H9 (cell line): Measurements from ENCODE around the gene LPP. TPM values are rescaled to one million over a fixed set of nuclear protein-coding genes. Genes with fewer than 3 reads are reported as not detected.
A peak's percentile ranks its signal among the peaks of the same experiment; 100 is the strongest.

Source experiments
- DNase-seq: peaks from one replicate; pipeline ENCODE4 v3.0.0-alpha.2; 2017
- H2AFZ ChIP-seq: one replicate; pipeline ENCODE4 v1.6.1; 2013; ENCODE audit warnings: mild to moderate bottlenecking, low read length, control low read depth, moderate library complexity
- H2AK5ac ChIP-seq: 2 replicates; pipeline ENCODE4 v1.6.1; 2013; ENCODE audit warnings: low read length, control low read depth, mixed read lengths; ENCODE audit not compliant: insufficient read length
- H2BK120ac ChIP-seq: one replicate; pipeline ENCODE4 v1.6.1; 2013; ENCODE audit warnings: low read depth, mild to moderate bottlenecking, low read length, control low read depth, inconsistent platforms; ENCODE audit not compliant: poor library complexity, severe bottlenecking
- H2BK12ac ChIP-seq: 2 replicates; pipeline ENCODE4 v1.6.1; 2013; ENCODE audit warnings: low read length, control low read depth, mixed read lengths, low read depth; ENCODE audit not compliant: insufficient read length
- H2BK15ac ChIP-seq: 2 replicates; pipeline ENCODE4 v1.6.1; 2013; ENCODE audit warnings: low read depth, low read length, control low read depth
- H2BK20ac ChIP-seq: one replicate; pipeline ENCODE4 v1.6.1; 2013; ENCODE audit warnings: low read depth, mild to moderate bottlenecking, low read length, control low read depth, inconsistent platforms; ENCODE audit not compliant: poor library complexity, severe bottlenecking
- H2BK5ac ChIP-seq: 2 replicates; pipeline ENCODE4 v1.6.1; 2013; ENCODE audit warnings: low read length, control low read depth, mixed read lengths; ENCODE audit not compliant: insufficient read length
- H3K14ac ChIP-seq: 2 replicates; pipeline ENCODE4 v1.6.1; 2013; ENCODE audit warnings: low read length, control low read depth; ENCODE audit not compliant: insufficient read depth
- H3K18ac ChIP-seq: 2 replicates; pipeline ENCODE4 v1.6.1; 2013; ENCODE audit warnings: low read depth, mild to moderate bottlenecking, mixed read lengths, low read length, control low read depth; ENCODE audit not compliant: insufficient read length
- H3K23ac ChIP-seq: 2 replicates; pipeline ENCODE4 v1.6.1; 2013; ENCODE audit warnings: low read length, control low read depth, mixed read lengths, low read depth; ENCODE audit not compliant: insufficient read length
- H3K23me2 ChIP-seq: 2 replicates; pipeline ENCODE4 v1.6.1; 2013; ENCODE audit warnings: low read depth, mild to moderate bottlenecking, mixed read lengths, low read length, control low read depth; ENCODE audit not compliant: insufficient read length, poor library complexity, severe bottlenecking
- H3K27ac ChIP-seq: 2 replicates; pipeline ENCODE4 v1.5.1; 2013; ENCODE audit warnings: low read length, control low read depth, mixed read lengths, low read depth; ENCODE audit not compliant: insufficient read length
- H3K27me3 ChIP-seq: 2 replicates; pipeline ENCODE4 v1.6.1; 2013; ENCODE audit warnings: low read length, control low read depth, inconsistent platforms; ENCODE audit not compliant: insufficient read depth
- H3K4ac ChIP-seq: 2 replicates; pipeline ENCODE4 v1.6.1; 2013; ENCODE audit warnings: low read depth, mild to moderate bottlenecking, control low read depth, inconsistent platforms, low read length, moderate library complexity
- H3K4me1 ChIP-seq: 2 replicates; pipeline ENCODE4 v1.6.1; 2013; ENCODE audit warnings: low read length, control low read depth, inconsistent platforms; ENCODE audit not compliant: insufficient read depth
- H3K4me2 ChIP-seq: 2 replicates; pipeline ENCODE4 v1.6.1; 2013; ENCODE audit warnings: low read length, control low read depth, mixed read lengths; ENCODE audit not compliant: insufficient read length, insufficient read depth
- H3K56ac ChIP-seq: 2 replicates; pipeline ENCODE4 v1.6.1; 2013; ENCODE audit warnings: low read depth, mild to moderate bottlenecking, mixed read lengths, low read length, control low read depth; ENCODE audit not compliant: insufficient read length
- H3K79me1 ChIP-seq: 2 replicates; pipeline ENCODE4 v1.6.1; 2013; ENCODE audit warnings: low read depth, mild to moderate bottlenecking, moderate library complexity, low read length, control low read depth, inconsistent platforms; ENCODE audit not compliant: insufficient read depth, poor library complexity, severe bottlenecking
- H3K79me2 ChIP-seq: 2 replicates; pipeline ENCODE4 v1.6.1; 2013; ENCODE audit warnings: low read length, control low read depth, inconsistent platforms; ENCODE audit not compliant: insufficient read depth
- H3K9ac ChIP-seq: 2 replicates; pipeline ENCODE4 v1.6.1; 2013; ENCODE audit warnings: low read length, control low read depth, mixed read lengths; ENCODE audit not compliant: insufficient read length; ENCODE audit errors: extremely low read depth
- H3K9me3 ChIP-seq: one replicate; pipeline ENCODE4 v1.6.1; 2013; ENCODE audit warnings: low read depth, low read length, inconsistent platforms; ENCODE audit not compliant: control insufficient read depth
- H3T11ph ChIP-seq: one replicate; pipeline ENCODE4 v1.6.1; 2013; ENCODE audit warnings: mild to moderate bottlenecking, low read length, control low read depth, inconsistent platforms
- H4K20me1 ChIP-seq: one replicate; pipeline ENCODE4 v1.6.1; 2013; ENCODE audit not compliant: control insufficient read depth, insufficient read length, insufficient read depth
- H4K5ac ChIP-seq: 2 replicates; pipeline ENCODE4 v1.6.1; 2013; ENCODE audit warnings: low read depth, mild to moderate bottlenecking, mixed read lengths, low read length, control low read depth; ENCODE audit not compliant: insufficient read length
- H4K8ac ChIP-seq: replicated peaks from 2 replicates; pipeline ENCODE4 v1.6.1; 2013; ENCODE audit warnings: low read length, control low read depth, mixed read lengths, low read depth; ENCODE audit not compliant: insufficient read length
- H4K91ac ChIP-seq: 2 replicates; pipeline ENCODE4 v1.6.1; 2013; ENCODE audit warnings: low read depth, mild to moderate bottlenecking, moderate library complexity, mixed read lengths, low read length, control low read depth; ENCODE audit not compliant: insufficient read length
- H3K27ac Mint-ChIP-seq, 3 experiments: 2 replicates in 2 of 3; 3 replicates in 1 of 3; pipeline ENCODE4 v1.8.0; 2020 to 2021; ENCODE audit warnings: mixed read lengths in 3 of 3, mild to moderate bottlenecking in 1 of 3, moderate library complexity in 1 of 3
- H3K27me3 Mint-ChIP-seq: 2 replicates; pipeline ENCODE4 v1.8.0; 2021; ENCODE audit warnings: low read depth, mild to moderate bottlenecking, moderate library complexity, mixed read lengths
- H3K36me3 Mint-ChIP-seq, 3 experiments: 2 replicates in 2 of 3; 3 replicates in 1 of 3; pipeline ENCODE4 v1.8.0; 2020 to 2021; ENCODE audit warnings: low read depth in 3 of 3, mixed read lengths in 3 of 3; ENCODE audit not compliant: insufficient read depth in 1 of 3
- H3K4me1 Mint-ChIP-seq, 2 experiments: 2 replicates each; pipeline ENCODE4 v1.8.0; 2020; ENCODE audit warnings: mixed read lengths in 2 of 2
- H3K4me3 Mint-ChIP-seq, 2 experiments: 2 replicates in 1 of 2; 3 replicates in 1 of 2; pipeline ENCODE4 v1.8.0; 2020 to 2021; ENCODE audit warnings: mild to moderate bottlenecking in 2 of 2, mixed read lengths in 2 of 2, moderate library complexity in 1 of 2
- H3K9me3 Mint-ChIP-seq, 2 experiments: 2 replicates in 1 of 2; 3 replicates in 1 of 2; pipeline ENCODE4 v1.8.0; 2020; ENCODE audit warnings: mild to moderate bottlenecking in 2 of 2, mixed read lengths in 2 of 2, moderate library complexity in 1 of 2
- WGBS: extraction: QIAGEN DNeasy Blood & Tissue Kit; methylation state at CpG from one replicate; pipeline ENCODE4 v1.1.7; 2013; ENCODE audit warnings: missing lambda C conversion rate, low lambda C conversion rate, mixed read lengths; ENCODE audit not compliant: insufficient read length; ENCODE audit errors: extremely low coverage; 5-methylcytosine and 5-hydroxymethylcytosine counted together
- total RNA-seq: library from RNA; stranded (reverse); gene quantifications from 2 replicates; pipeline ENCODE4 v1.2.1, GENCODE V29; 2021
- TF ChIP-seq, protein P1 (sequence below): fragments of 200-600 bp; sonication (generic); conservative IDR thresholded peaks from 3 replicates; pipeline ENCODE4 v1.8.0; 2021; ENCODE audit warnings: antibody characterized with exemption, mild to moderate bottlenecking

Gene LPP
- total RNA-seq, 1 experiment from 2014 or later = 64.6 TPM

DNA sequence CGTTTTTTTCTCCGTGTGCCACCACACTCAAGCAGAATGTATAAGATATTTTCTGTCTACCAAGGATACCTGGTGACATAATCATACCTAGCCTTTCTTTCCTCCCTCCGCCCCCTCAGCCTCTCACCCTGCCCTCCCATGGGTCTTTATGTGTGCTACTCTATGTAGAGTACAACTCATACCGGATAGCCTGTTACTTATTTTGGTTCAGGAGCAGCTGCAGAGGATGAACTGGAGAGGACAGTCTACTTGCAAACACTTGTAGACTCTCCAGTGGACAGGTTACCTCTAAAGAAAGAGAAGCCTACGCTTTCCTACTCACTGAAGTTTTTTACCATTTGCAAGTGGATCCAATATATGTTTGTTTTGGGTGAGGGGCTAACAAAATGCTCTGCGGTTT is 671.9 kb downstream of the LPP start:
- Histone ChIP-seq H3K79me1 (no peaks in the 10 kb centered on the region), H3K4me1 (no peaks in the 10 kb centered on the region), H3K27ac (no peak overlapping the region), H4K91ac (no peak overlapping the region), H2BK20ac (no peak overlapping the region), H2AFZ (no peak overlapping the region), H2BK5ac (no peak overlapping the region), H3K9ac (no peak overlapping the region), H3K56ac (no peak overlapping the region), H2BK12ac (no peak overlapping the region), H3K4me2 (no peak overlapping the region), H3K14ac (no peak overlapping the region), H3K18ac (no peak overlapping the region), H3K23ac (no peak overlapping the region), H3K27me3 (no peaks in the 10 kb centered on the region), H3T11ph (no peak overlapping the region), H2AK5ac (no peak overlapping the region), H2BK15ac (no peak overlapping the region), H4K20me1 (no peaks in the 10 kb centered on the region), H3K79me2 (no peaks in the 10 kb centered on the region), H2BK120ac (no peak overlapping the region), H3K4ac (no peak overlapping the region), H3K23me2 (no peaks in the 10 kb centered on the region), H4K8ac (no peak overlapping the region), H3K9me3 (no peaks in the 10 kb centered on the region), H4K5ac (no peak overlapping the region)
- Mint-ChIP-seq H3K36me3 (no peaks in the 10 kb centered on the region), H3K4me3 (no peak overlapping the region), H3K27me3 (no peaks in the 10 kb centered on the region), H3K27ac (0 out of 7 replicates have a peak overlapping the region, but pooled peaks of 1 of the 3 experiments have one; percentile 6), H3K9me3 (no peaks in the 10 kb centered on the region), H3K4me1 (no peaks in the 10 kb centered on the region)
- no CpG with 5 or more reads among the region's 6 CpGs for WGBS
- no peak for DNase-seq
- TF ChIP-seq, protein P1, sequence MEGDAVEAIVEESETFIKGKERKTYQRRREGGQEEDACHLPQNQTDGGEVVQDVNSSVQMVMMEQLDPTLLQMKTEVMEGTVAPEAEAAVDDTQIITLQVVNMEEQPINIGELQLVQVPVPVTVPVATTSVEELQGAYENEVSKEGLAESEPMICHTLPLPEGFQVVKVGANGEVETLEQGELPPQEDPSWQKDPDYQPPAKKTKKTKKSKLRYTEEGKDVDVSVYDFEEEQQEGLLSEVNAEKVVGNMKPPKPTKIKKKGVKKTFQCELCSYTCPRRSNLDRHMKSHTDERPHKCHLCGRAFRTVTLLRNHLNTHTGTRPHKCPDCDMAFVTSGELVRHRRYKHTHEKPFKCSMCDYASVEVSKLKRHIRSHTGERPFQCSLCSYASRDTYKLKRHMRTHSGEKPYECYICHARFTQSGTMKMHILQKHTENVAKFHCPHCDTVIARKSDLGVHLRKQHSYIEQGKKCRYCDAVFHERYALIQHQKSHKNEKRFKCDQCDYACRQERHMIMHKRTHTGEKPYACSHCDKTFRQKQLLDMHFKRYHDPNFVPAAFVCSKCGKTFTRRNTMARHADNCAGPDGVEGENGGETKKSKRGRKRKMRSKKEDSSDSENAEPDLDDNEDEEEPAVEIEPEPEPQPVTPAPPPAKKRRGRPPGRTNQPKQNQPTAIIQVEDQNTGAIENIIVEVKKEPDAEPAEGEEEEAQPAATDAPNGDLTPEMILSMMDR = no peak
